Bone marrow (tissue), 2 donors: ENCODE measurements around the gene RFTN1.

Experiments used
- DNase-seq, 2 donors: peaks; one replicate each; lab custom pipeline; 2025; lab: John Stamatoyannopoulos, UW

The RFTN1 gene

DNA sequence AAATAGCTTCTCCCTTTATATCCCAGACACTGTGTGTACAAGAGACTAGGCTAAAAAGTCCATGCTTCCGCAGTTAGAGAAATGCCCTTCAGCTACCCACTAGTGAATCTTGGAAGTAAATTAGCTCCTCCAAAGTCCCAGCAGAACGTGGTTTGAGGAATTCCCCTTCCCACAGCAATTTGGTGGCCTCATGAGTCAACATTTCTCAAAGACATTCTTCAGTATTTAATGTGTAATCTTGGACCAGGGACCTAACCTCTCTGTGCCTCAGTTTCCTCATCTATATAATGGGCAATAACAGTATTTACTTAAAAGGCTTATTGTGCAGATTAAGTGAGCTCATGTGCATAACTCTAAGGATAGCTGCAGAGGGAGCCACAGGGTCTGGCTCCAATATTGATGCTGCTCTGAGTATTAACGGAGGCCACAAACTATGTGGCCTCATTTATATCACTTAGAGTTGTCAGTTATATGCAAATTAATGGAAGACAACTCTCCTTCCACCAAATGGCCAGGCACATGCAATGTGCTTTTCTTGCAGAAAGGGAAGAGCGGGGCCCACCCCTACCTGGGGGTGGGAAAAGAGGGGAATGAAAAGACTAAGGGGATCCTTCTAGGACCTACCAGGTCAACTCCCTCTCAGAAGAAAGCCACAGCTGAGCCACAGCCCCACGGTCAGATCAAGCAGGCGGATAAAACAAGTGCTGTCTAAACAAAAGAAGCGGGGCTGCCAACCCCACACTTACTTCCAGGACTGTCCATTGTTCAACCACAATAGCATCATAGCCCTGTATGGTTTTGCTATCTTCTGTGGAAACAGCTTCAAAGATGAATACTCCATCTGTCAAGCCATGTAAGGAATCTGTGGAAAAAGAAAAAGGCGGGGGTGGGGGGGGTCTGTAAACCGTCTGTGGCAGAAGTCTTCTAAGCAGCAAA is 156.0 kb downstream of the RFTN1 start:
- no peak for DNase-seq

DNA sequence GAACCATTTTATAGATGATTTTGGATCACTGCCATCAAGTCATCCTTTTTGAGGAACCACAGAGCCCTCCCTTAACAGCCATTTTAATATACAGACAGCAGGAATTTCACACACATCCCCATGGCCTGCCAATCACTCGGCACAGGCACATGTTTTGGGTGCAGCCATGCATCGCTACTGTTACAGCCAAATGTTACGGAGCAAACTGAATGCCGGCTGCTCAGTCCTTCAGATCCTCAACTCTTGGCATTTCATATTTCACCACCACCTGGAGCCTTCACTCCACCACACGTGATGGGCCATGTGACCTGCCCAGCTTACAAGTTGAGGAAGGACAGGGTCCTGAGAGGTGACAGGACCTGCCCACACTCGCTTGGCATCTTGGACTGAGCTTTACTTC is 157.7 kb downstream of the RFTN1 start:
- no peak for DNase-seq

DNA sequence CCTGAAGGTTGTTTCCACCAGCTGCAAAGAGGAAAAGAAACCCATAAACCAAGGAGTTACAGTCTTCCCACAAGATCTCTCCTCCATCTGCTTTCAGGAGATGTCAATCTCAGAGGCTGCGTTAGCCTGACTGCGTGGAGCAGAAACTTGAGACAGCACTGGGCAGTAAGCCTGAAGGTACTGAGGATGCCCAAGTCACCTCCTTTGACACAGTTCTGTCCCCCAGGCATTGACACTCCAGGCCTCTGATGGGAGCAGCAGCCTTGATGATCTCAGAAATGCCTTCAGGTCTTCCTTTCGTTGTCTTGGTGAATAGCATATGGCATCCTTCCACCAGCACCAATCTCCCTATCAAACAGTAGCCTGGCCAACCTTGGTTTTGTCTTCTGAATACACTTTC is 159.2 kb downstream of the RFTN1 start:
- DNase-seq, result no peak

DNA sequence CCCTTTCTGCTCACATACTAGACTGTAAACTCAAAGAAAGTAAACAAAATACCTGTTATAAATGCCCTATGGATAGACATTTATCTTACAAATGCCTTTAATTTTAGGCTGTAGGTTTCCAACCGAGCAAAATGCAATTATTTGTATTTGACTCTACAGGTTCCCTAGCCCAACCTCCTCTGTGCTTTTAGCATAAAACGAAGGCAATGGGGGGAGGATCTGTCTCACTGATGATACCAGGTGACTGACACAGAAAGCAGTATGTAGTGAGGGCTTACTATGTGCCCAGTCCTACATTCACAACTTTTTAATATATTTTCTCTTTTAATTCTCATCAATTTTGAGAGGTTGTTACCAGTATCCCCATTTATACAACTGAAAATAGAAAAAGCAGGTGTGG is 161.1 kb downstream of the RFTN1 start:
- DNase-seq, result no peak

DNA sequence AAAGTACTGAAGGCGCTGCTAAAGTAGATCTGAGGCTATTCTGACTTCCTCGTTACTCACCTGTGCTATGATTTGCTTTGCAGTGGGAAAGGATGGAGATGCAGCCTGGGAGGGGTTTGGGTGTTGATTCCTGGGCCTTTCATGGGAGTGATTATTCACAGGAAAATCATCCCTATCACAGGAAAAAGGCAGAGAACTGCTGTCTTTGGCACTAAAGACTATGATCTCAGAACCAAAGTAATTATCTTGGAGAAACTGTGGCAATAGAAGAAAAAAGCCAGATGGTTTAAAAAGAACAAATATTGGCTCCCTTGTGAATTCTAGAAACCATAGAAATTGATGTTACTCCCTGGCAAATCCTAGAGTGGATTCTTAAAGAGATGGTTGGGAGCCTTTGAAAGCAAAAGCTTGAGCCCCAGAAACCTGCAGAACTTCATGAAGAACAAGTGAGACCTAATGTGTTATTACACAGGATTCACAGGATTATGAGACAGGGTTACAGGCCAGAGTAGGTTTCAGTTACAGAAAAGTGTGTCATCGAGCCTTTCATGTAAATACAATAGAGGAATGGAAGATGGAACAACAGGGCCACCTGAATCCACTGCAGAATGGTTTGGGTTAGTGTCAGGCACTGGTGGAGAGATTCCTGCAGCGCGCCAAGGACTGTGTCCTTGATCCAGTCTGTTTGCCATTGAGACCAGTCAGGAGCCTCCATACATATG is 162.7 kb downstream of the RFTN1 start:
- no peak for DNase-seq

DNA sequence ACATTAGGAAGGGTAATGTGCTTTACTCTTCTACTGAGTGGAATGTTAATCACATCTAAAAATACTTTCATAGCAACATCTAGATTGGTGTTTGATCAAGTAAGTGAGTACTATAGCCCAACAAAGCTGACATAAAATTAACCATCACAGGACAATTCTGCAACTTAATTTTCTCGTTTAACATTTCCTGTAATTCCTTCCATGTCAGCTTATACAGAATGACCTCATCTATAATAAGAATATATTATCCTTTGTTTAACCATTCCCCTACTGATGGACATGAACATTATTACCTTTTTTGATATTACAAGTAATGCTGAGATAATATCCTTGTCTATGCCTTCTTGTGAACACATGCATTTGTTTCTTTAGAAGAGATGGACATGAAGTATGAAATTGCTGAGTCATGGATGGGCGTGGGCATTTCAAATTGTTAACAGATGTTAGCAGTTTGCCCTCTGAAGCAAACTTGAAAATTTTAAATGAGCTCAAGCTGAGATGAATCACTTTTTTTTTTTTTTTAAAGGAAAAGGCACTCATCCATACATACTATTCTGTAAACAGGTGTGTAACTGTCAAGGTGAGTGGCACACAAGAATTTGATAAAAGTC is 163.4 kb downstream of the RFTN1 start:
- DNase-seq, result no peak

DNA sequence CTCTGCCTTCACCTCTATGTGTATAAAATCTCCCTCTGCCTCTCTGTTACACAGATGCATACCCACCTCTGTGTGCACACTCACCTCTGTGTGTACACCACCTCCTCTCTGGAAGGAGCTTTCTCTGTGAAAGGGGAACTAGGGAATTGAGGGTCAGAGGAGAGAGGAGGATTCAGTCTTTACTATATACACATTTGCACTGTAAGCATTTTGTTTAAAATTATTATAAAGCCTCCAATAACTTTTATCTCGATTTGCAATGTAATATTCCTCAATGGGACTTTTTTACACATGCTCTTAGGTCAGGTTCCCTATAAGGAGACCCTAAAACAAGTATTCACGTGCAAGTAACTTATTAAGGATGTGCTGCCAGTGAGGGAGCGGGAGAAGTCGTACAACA is 166.0 kb downstream of the RFTN1 start:
- no peak for DNase-seq

DNA sequence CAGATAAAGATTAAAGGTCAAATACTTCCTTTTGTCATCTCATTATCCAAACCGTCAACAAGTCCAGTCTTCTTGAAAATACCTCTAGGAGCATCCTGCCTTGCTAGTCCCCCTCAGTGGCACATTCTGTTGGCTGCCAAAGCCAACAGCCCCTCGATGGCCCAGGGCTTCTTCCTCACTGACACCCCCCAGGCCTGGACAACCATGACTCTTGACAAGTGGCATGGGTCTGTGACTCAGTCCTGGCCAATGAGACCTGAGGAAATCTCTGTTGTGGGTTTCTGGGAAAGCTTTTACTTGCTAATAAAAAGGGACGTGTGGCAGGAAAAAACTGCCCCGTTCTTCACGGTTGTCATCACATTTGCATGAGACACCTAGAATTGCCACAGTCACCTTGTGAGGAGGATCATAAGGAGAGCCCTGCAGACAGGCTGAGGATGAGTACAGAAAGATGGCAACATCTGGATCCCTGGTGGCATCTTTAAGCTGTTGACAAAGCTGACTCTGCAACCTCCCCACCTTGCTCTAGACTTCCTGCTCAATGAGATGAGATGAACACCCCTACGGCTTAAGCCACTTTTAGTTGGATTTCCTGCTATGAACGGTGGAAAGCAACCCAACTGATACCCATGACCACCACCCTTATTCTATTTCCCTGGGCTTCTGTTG is 167.0 kb downstream of the RFTN1 start:
- DNase-seq, result no peak

DNA sequence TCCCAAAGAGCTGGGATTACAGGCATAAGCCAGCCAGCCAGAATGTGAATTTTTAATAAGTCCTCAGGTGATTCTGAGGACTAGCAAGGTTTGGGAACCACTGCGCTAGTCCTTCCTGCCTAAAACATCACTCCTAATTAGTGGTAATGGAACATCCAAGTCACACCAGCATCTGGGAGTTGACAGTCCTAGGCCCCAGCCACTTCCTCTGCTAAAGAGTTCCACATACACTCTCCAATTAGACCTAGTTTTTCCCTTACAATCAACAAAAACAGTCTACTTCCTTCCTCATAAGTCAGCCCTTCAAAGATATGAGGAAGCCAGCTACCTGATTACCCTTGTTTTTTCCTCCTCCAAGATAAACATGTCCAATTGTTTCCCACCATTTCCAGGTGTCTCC is 170.4 kb downstream of the RFTN1 start:
- DNase-seq, result no peak

DNA sequence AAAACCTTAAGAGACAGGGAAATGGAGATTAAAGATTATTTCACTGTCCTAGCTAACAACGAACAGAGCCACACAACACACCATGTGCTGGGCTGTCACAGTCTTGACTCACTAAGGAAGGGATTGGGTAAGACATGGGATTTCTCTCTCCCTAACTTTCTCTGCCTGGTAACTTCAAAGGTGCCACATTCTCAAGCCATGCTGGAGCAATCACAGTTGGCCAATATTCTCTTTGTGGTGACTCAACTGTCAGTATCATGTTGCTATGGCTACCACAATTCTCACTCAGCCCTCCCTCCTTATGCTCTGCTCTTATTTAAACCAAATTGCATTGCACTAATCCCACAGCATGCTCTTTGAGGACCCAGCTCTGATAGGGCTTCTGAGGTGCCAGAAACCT is 174.5 kb downstream of the RFTN1 start:
- no peak for DNase-seq

DNA sequence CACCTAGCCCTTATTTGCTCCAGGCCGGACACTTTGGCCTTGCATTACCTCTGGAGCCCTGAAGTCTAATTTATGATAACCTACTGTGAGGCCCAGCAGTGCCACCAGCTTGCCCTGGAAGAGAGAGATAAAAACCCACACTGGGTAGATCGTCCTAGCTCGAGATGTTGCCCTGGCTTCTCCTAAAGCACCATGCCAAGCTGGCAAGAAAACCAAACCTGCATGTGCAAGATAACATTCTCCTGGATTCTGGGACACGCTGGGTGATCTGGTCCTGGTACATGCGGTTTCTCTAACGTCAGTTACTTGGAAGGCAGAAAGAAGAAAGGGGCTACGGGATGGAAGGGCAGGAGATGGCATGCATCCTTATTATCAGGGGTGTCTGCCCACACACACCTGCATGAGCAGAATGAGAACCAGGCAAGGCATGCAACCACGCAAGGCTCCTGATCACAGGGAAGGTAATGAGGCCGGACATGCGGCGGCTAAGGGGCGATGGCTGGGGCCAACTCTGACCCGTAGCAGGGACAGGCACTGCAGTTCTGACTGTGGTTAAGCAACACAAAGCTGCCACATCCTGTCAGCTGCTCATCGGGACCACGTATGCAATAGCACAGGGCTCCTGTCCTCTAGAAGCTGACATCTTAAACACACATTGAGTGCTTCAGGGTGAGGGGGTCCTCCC is 175.5 kb downstream of the RFTN1 start:
- no peak for DNase-seq

DNA sequence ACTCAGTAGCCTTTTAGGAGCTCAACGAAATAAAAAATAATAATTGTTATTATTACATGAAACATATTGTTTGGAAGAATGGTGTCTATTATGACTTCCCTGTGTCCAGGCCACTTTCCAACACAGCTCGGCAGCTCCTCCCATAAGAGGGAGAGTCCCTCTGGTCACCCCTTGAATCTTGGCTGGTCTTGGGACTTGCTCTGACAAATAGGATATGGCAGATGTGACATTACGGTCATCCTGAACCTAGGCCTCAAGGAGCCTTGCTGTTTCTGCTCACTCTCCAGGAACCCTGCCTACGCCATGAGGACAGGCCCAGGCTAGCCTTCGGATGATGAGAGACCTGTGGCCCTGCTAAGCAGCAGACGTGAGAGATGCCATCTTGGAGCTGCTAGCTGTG is 176.7 kb downstream of the RFTN1 start:
- no peak for DNase-seq

DNA sequence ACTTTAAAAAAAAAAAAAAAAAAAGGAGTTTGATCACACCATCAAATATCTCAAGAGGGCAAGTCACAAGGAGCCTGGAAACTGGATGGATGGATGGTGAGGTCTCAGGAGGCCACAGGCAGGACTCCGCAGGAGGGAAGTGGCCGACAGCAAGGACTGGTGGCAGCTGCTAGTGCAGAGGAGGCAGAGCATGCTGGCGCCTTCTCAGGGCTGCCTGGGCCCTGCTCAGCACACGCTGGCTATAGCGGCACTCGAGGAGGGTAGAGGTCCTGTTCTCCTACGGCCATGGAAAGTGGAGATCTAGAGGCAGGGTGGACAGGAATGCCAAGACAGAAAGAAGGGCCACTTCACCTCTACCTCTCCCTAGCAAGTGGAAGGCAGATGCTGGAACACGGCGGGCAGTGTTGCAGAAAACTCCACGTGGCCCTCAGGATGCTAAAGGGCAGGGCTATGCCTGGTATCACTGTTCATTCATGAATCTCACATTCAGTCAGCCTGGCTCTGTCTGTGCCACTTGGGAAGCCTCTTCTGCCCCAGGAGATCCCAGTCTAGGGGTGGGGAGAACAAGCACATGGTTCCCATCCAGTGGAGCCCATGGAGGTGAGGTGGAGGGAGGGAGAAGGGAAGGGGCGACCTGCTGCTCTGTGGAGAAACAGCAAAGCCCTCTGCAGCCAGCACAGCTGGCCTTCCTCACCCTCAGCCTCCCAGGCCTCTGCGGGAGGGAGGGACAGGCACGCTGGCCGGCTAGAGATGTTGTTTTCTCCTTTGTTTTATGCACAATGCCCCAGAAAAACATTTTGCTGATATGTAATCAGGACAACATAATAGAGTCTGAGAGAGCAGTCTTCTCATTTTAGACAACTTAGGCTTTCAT is 177.5 kb downstream of the RFTN1 start:
- no peak for DNase-seq

DNA sequence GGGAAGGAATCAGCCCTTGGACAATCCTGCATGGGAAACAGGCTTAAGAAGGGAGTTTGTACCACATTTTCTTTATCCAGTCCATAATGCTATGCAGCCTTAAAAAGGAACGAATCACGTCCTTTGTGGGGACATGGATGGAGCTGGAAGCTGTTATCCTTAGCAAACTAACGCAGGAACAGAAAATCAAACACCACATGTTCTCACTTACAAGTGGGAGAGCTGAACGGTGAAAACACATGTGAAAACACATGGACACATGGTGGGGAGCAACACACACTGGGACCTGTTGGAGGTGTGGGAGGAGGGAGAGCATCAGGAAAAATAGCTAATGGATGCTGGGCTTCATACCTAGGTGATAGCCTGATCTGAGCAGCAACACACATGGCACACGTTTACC is 178.2 kb downstream of the RFTN1 start:
- DNase-seq, result no peak

DNA sequence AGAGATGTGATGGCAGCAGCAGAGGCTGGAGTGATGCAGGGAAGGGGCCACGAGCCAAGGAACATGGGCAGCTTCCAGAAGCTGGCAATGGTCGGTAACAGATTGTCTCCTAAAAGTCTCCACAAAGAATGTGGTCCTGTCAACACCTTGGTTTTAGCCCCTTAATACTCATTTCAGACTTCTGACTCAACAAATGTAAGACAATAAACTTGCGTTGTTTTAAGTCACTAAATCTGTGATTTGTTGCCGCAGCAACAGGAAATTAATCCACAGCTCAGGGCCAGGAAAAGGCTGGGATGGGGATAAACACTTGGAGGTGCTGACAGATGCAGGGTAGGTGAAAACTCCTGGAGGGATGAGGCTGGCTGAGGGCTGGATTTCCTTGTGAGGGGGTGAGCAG is 178.6 kb downstream of the RFTN1 start:
- DNase-seq, result no peak

DNA sequence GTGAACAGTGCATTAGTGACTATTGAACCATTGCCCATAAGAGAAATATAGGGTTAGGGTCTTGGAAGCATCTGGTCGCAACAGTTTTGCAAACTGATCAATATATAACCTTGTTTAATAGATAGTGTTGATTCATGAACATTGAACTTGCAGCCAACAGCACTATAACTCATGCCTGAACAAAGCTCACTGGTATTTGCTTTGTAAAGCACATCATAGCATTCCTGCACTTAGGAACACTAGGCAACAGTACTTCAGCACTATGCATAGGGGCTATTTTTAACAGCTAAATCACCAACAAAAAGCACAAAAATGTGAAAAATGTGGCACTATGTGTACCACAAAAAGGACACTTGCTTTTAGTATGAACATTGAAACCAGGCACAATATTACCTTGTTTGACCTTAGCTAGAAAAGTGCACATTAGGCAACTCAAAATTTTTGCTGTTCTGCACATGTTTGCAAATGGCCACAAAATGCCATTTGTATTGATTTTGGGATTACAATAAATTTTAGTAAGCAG is 180.5 kb downstream of the RFTN1 start:
- no peak for DNase-seq

DNA sequence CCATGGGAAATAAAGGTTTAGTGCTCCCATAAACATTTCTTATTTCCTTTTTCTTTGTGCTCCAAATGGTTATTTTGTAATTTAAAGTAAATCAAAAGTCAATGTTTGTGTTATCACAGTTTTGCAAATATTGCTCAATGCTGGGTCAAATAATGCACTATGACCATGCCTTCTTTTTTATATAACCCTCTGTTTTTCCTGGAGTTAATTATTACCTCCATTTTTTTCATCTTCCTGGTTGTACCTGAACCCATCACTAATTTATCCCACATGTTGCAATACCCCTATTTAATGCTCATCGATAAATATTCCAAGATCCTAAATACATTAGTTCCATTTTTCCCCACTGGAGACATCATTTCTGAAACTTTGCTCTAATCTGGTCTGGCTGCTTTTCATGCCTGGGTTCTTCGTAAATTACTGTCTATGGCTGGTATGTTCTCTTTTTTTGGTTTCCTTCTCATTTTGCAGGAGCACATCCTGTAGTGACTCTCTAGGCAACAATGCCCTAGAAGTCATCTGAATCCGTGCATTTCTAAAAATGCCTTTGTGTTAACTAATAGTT is 182.1 kb downstream of the RFTN1 start:
- no peak for DNase-seq

DNA sequence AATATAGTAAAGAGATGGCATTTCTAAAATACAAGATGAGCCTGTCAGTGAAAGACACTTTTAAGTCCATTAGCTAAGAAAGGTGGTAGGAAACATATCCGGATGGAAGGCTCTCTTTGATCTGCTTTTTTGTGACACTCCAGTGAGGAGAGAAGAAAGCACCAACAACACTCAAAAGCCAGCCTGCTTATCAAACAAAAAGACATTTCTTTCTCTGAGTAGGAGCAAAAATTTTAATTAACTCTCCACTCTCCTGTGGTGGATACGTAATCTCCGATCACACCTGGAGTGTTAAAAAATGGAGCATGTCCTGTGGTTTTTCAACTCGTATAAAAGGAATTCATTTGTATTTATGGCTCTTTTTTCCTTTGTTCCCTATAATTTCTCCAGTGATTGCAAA is 183.1 kb downstream of the RFTN1 start:
- no peak for DNase-seq

DNA sequence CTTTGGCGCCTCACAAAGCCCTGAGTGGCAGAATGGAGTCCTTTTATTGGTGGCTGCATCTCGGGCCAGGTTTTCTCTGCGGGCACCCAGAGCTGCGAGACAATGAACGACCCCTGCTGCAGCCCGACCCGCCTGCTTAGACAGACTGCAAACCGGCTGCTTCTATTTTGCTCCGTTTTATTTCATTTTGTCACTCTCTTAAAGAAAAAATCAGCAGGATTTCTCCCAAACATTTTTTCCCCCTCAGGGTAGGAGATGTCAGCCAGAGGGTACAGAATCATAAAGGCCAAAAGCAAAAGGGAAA is 183.7 kb downstream of the RFTN1 start:
- DNase-seq, result no peak

DNA sequence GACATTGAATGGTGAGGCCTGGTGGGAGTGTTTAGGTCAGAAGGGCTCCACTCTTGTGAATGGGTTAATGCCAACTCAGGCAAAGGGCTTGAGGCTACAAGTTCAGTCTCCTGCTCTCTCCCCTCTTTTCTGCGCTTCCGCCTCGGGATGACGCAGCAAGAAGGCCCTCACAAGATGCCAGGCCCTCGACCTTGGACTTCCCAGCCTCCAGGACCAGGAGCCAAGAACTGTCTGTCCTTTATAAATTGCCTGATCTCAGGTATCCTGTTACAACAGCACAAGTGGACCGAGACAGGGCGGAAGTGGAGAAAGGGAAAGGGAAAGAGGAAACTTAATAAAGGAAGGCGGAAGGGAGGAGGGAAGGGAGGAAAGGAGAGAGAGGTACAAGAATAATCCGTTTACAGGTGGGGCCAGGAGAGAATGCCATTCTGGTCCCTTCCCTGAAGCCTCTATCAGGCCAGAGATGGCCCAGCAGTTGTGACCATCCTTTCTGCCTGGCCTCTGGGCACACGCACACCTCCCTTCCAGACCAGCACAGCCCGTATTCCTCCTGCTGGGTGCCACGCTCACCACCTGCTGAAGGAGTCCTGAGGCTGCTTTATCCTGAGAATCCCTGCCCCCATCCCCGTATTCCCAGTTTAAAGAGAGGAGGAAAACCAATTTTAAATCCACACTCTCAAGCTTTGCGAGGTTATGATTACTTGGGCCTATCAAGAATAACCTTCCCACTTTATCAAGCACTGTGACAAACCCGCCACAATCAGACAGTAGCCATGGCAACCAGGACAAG is 184.3 kb downstream of the RFTN1 start:
- no peak for DNase-seq
